GM19025 (cell line): Measurements from ENCODE around the gene TMEM134.

ENCODE experiments used
- ATAC-seq: cut with Tn5 transposase; IDR thresholded peaks from one replicate; pipeline ENCODE4 v1.9.1; 2021; ENCODE audit warnings: mild to moderate bottlenecking, low read depth, moderate library complexity; ENCODE audit not compliant: unreplicated experiment

Gene TMEM134

GRCh38 chr11:67440229-67441097, 28.6 kb downstream of the TMEM134 start:
- no peak for ATAC-seq

- ATAC-seq = no peak
Observed at GRCh38 chr11:67439321-67440228, 29.5 kb downstream of the TMEM134 start.

- ATAC-seq = no peak
Observed at GRCh38 chr11:67438158-67438902, 30.7 kb downstream of the TMEM134 start.

- no peak for ATAC-seq
Observed at GRCh38 chr11:67437809-67438157, 31.3 kb downstream of the TMEM134 start.

- ATAC-seq = no peak
Observed at GRCh38 chr11:67437082-67437808, 31.8 kb downstream of the TMEM134 start, which contains the start of gene PTPRCAP. PTPRCAP (minus strand) TSS chr11:67437682; CDS start chr11:67437619, 63 bp downstream.

GRCh38 chr11:67436459-67437081, 32.5 kb downstream of the TMEM134 start:
- ATAC-seq = no peak

GRCh38 chr11:67435727-67436458, 33.2 kb downstream of the TMEM134 start:
- ATAC-seq = no peak

GRCh38 chr11:67435031-67435726, 33.9 kb downstream of the TMEM134 start:
- no peak for ATAC-seq

GRCh38 chr11:67434395-67434881, 34.6 kb downstream of the TMEM134 start:
- no peak for ATAC-seq

GRCh38 chr11:67433536-67434394, 35.3 kb downstream of the TMEM134 start:
- no peak for ATAC-seq

- ATAC-seq = no peak
Observed at GRCh38 chr11:67432655-67433349, 36.2 kb downstream of the TMEM134 start.

- ATAC-seq = no peak
Observed at GRCh38 chr11:67431346-67432249, 37.5 kb downstream of the TMEM134 start.

GRCh38 chr11:67429722-67430121, 39.3 kb downstream of the TMEM134 start:
- ATAC-seq = no peak

GRCh38 chr11:67429038-67429668, 39.9 kb downstream of the TMEM134 start:
- ATAC-seq = no peak
